Gastrocnemius medialis (tissue), 4 donors: ENCODE measurements around the gene TENM3.

Experiments used
- CTCF ChIP-seq, 5 experiments: fragments of 450-650 bp in 3 of 5; fragments of 200-600 bp in 2 of 5; sonication (generic) in 2 of 5; IDR thresholded peaks in 4 of 5; conservative IDR thresholded peaks in 1 of 5; 1 replicate in 4 of 5; 2 replicates in 1 of 5; pipeline ENCODE4 v1.5.1; 2016 to 2019; ENCODE audit warnings: antibody characterized with exemption in 5 of 5, mild to moderate bottlenecking in 3 of 5, moderate library complexity in 3 of 5
- POLR2A ChIP-seq, 2 donors: fragments of 450-650 bp; IDR thresholded peaks; one replicate each; pipeline ENCODE4 v1.6.1; 2017; ENCODE audit warnings: antibody characterized with exemption in 2 of 2, mild to moderate bottlenecking in 2 of 2, moderate library complexity in 2 of 2

GRCh38 chr4:182724414-182724813 is 481.2 kb downstream of the TENM3 start:
- TF ChIP-seq CTCF (IDR thresholded peaks at IDR 0.05 in 4 of 5, conservative IDR thresholded peaks at IDR 0.05 in 1 of 5): no peak
- no peak for TF ChIP-seq POLR2A (IDR thresholded peaks at IDR 0.05)
